CD4-positive, alpha-beta T cell treated with Interleukin-17A for 4 hours (primary cell): Measurements from ENCODE around the gene SETD5.
"Not testable (repeated sequence)": the region's sequence is repeated elsewhere in the genome, so short reads cannot be mapped to it uniquely, and the experiment has no call there.

Source experiments
- DNase-seq: peaks from one replicate; pipeline ENCODE4 v3.0.0-alpha.2; 2020; ENCODE audit warnings: mixed read lengths

SETD5 gene

GRCh38 chr3:9468460-9468859 is 71.0 kb downstream of the SETD5 start:
- no peak for DNase-seq

GRCh38 chr3:9469986-9470385 is 72.6 kb downstream of the SETD5 start:
- DNase-seq, result no peak

GRCh38 chr3:9473496-9474065 is 76.2 kb downstream of the SETD5 start:
- no peak for DNase-seq

- no peak for DNase-seq
These were observed 77.1 kb downstream of the SETD5 start for GRCh38 chr3:9474482-9474881.

GRCh38 chr3:9476935-9477334 is 79.5 kb downstream of the SETD5 start:
- DNase-seq, result no peak

GRCh38 chr3:9480265-9480664 is 82.8 kb downstream of the SETD5 start:
- no peak for DNase-seq

GRCh38 chr3:9485248-9485647 is 87.8 kb downstream of the SETD5 start:
- DNase-seq, result no peak

- DNase-seq, result no peak
These were observed 94.1 kb downstream of the SETD5 start for GRCh38 chr3:9491506-9491905.

- DNase-seq, result not testable (repeated sequence)
These were observed 96.6 kb downstream of the SETD5 start for GRCh38 chr3:9494036-9494435.

GRCh38 chr3:9496893-9497292 is 99.5 kb downstream of the SETD5 start:
- no peak for DNase-seq

GRCh38 chr3:9497821-9498565 is 100.6 kb downstream of the SETD5 start:
- DNase-seq, result no peak

GRCh38 chr3:9498781-9499180 is 101.4 kb downstream of the SETD5 start:
- DNase-seq, result no peak

- DNase-seq, result no peak
These were observed 102.2 kb downstream of the SETD5 start for GRCh38 chr3:9499455-9500107.

- DNase-seq, result peak; percentile 60
These were observed 103.0 kb downstream of the SETD5 start for GRCh38 chr3:9500108-9501050.

GRCh38 chr3:9501226-9501625 is 103.8 kb downstream of the SETD5 start:
- no peak for DNase-seq

- peak; percentile 74 for DNase-seq
These were observed 105.9 kb downstream of the SETD5 start for GRCh38 chr3:9503283-9503682.

- no peak for DNase-seq
These were observed 110.5 kb downstream of the SETD5 start for GRCh38 chr3:9507586-9508578.

GRCh38 chr3:9508781-9509180 is 111.4 kb downstream of the SETD5 start:
- no peak for DNase-seq

- DNase-seq, result no peak
These were observed 115.1 kb downstream of the SETD5 start for GRCh38 chr3:9512456-9513045.

GRCh38 chr3:9514306-9514705 is 116.9 kb downstream of the SETD5 start:
- DNase-seq, result no peak

GRCh38 chr3:9514956-9515355 is 117.5 kb downstream of the SETD5 start:
- no peak for DNase-seq
